HG03108 (cell line): ENCODE results near the gene TLR4.
A peak's percentile ranks its signal among the peaks of the same experiment; 100 is the strongest.

ENCODE experiments used
- ATAC-seq: cut with Tn5 transposase; IDR thresholded peaks from one replicate; pipeline ENCODE4 v1.9.1; 2021; ENCODE audit warnings: moderate library complexity; ENCODE audit not compliant: unreplicated experiment

Gene TLR4

GRCh38 chr9:117714282-117714681, 10.1 kb downstream of the TLR4 start:
- no peak for ATAC-seq

- no peak for ATAC-seq
These were observed 11.3 kb downstream of the TLR4 start for GRCh38 chr9:117715411-117715989.

GRCh38 chr9:117718085-117718484, 13.9 kb downstream of the TLR4 start:
- peak; percentile 98 for ATAC-seq

GRCh38 chr9:117718701-117719100, 14.5 kb downstream of the TLR4 start:
- no peak for ATAC-seq

- ATAC-seq = no peak
These were observed 15.1 kb downstream of the TLR4 start for GRCh38 chr9:117719161-117719920.

- no peak for ATAC-seq
These were observed 15.9 kb downstream of the TLR4 start for GRCh38 chr9:117720066-117720465.

GRCh38 chr9:117720555-117720954, 16.4 kb downstream of the TLR4 start:
- ATAC-seq = no peak

- no peak for ATAC-seq
These were observed 16.8 kb downstream of the TLR4 start for GRCh38 chr9:117720987-117721386.

DNA sequence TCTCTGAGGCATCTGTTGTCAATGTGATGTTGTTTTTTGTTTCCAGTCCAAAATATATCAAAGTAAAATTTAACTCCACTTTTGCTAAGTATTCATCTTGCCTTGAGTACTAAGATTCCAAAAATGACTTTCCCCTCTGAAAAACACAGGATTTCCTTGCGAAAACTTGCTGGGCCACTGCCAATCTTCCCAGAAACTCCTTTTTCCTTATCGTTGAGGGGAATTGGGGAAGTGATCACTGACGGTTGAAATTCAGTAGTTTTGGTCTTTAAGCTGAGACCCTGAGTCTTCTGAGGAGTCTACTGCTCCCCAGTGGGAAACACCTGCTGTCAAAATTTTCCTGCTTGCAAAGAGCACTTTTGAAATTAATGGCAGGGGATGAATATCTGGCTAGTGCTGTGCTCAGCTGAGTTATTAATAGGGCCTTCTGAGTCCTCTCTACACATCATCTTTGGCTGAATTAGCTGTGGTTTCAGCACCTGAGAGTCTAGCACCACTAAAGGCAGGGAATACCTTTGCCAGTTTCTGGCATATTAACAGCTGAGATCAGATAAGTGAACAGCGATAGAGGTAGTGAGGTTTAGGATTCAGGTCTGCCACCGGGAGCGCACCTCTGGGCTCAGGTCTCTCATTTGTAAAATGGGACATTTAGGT, 18.0 kb downstream of the TLR4 start:
- ATAC-seq = no peak

- no peak for ATAC-seq
These were observed 19.9 kb downstream of the TLR4 start for GRCh38 chr9:117723986-117724625.

DNA sequence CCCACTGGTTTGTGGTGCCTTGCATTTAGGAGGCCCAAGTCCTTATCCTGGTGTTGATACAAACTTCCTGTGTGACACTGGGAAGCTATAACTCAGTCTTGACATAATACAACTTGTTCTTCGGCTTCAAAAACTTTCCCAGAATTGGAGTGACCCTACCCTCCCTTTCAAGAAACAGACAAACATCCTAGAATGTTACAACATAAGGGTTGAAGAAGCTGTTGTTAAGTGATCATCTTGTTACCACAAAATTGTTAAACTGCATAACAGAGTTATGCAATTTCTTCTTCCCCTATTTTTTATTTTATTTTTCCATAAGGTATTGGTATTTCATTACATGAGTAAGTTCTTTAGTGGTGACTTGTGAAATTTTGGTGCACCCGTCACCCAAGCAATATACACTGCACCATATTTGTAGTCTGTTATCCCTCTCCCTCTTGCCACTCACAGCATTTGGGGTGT, 21.3 kb downstream of the TLR4 start:
- no peak for ATAC-seq

DNA sequence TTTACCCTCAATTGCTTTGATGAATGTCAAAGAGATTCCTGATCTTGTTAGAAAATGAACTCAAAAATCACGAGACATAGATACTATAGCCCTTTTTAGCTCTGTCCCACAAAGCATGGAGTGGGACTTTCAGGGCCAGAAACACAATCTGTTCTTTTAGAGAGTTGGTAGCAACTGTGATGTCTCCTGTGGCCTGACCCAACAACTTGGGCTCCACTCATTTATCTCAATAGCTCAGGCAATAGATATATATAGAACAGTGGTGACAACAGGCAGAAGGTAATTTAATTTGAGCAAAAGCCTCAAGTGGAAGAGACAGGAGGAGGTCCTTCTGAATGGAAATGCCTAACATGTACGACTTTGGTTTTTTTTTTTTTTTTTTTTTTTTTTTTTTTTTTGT, 25.2 kb downstream of the TLR4 start:
- no peak for ATAC-seq

GRCh38 chr9:117732494-117732893, 28.3 kb downstream of the TLR4 start:
- ATAC-seq = no peak

- no peak for ATAC-seq
These were observed 29.3 kb downstream of the TLR4 start for GRCh38 chr9:117733465-117733864.

- ATAC-seq = no peak
These were observed 29.9 kb downstream of the TLR4 start for GRCh38 chr9:117734082-117734481.

DNA sequence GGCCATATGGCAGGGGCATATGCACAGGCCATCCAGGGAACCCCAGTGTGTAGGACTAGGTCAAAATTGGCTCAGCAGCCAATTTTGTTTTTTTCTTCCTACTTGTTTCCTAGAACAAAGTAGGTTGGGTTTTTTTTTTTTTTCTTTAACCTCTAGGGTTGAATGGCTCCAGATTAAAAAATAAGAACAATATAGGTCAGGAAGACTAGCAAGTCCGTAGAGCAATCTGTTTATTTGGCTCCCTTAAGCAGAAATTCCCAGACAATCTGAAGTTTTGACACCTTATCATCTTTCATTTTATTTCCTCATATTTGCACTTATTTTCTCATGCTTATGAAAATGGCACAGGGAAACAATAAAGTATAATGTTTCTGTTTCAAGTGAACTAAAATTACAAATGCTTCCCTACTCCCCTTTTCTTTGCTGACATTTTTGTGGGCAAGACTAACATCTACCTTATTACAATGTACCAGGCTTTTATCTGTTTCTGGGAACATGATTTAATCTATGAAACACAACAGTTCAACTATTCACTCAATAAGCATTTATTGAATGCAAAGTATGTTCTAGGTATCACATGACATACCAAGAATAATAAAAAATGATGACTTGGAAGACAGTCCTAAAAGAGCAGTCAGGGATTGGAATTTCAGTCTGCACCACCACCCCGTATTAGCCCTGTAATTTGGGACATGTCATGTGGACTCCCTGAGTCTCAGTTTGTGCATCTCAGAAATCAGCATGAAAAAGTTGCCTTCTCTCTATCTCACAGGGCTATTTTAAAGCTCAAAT, 30.5 kb downstream of the TLR4 start:
- ATAC-seq = no peak

DNA sequence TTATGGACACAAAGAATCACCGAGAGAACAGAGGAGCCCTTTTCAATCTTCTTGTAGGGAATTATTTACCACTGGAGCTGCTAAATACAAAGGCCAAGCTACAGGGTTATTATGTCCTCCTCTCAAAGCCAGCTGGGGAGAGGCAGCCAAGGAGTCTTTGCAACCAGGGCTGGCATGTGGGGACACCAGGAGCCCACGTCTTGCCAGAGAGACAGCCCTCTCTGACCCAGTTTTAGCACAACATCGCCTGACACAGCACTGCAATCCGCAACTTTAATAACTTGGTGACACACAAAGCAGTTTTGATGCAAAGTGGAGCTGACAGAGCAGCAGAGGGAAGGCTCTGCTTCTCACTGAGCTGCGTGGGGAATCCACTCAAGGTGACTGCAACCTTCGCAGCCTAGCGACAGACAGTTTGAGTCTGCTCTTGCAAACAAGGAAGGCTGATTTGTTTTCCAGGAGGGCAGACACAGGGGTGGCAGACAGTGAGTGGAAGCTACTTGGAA, 33.6 kb downstream of the TLR4 start:
- ATAC-seq = no peak

- ATAC-seq = no peak
These were observed 35.0 kb downstream of the TLR4 start for GRCh38 chr9:117739206-117739605.

- no peak for ATAC-seq
These were observed 35.6 kb downstream of the TLR4 start for GRCh38 chr9:117739624-117740347.

- ATAC-seq = no peak
These were observed 37.9 kb downstream of the TLR4 start for GRCh38 chr9:117742131-117742530.
